IMR-90 (cell line): ENCODE data around the gene ZDHHC22. TPM values are rescaled to one million over a fixed set of nuclear protein-coding genes. Genes with fewer than 3 reads are reported as not detected.

ENCODE experiments used
- ATAC-seq: fragments of 200-7000 bp; cut with Tn5 transposase; 2 replicates; pipeline ENCODE4 v1.9.1; 2020; ENCODE audit warnings: low read depth, mild to moderate bottlenecking, moderate library complexity
- BruUV-seq: library from RNA; stranded (reverse); fragments of 400-500 nt; replicated peaks from 2 replicates; lab custom pipeline; 2021; lab: Mats Ljungman, UMichigan
- CTCF ChIA-PET: fragments of 300-600 bp; formaldehyde crosslinking; extraction: SDS; loops from one replicate; lab custom pipeline; 2021; ENCODE audit warnings: antibody characterized with exemption; lab: Yijun Ruan, JAX
- POLR2A ChIA-PET: fragments of 300-600 bp; sonication (Branson Sonifier 250); formaldehyde crosslinking; loops from one replicate; lab custom pipeline; 2022; ENCODE audit warnings: antibody characterized with exemption; ENCODE audit not compliant: unreplicated experiment; lab: Charles Lee
- DNase-seq: peaks from one replicate; pipeline ENCODE4 v3.0.0; 2013
- H2AFZ ChIP-seq: replicated peaks from 2 replicates; pipeline ENCODE3; 2013; ENCODE audit warnings: low read length, mild to moderate bottlenecking; ENCODE audit not compliant: poor library complexity
- H2AK5ac ChIP-seq: 2 replicates; pipeline ENCODE4 v1.6.1; 2013; ENCODE audit warnings: low read depth, low read length, inconsistent platforms
- H2AK9ac ChIP-seq: replicated peaks from 2 replicates; pipeline ENCODE3; 2013; ENCODE audit warnings: mild to moderate bottlenecking, low read depth, low read length, moderate library complexity; ENCODE audit not compliant: poor library complexity
- H2BK120ac ChIP-seq: 2 replicates; pipeline ENCODE4 v1.6.1; 2013; ENCODE audit warnings: low read depth, low read length, inconsistent platforms
- H2BK15ac ChIP-seq: 3 replicates; pipeline ENCODE4 v1.6.1; 2013; ENCODE audit warnings: low read depth, low read length, inconsistent platforms
- H2BK20ac ChIP-seq: 2 replicates; pipeline ENCODE4 v1.6.1; 2013; ENCODE audit warnings: low read depth, mild to moderate bottlenecking, inconsistent platforms, low read length, moderate library complexity
- H2BK5ac ChIP-seq: 2 replicates; pipeline ENCODE4 v1.6.1; 2013; ENCODE audit warnings: mild to moderate bottlenecking, low read depth, low read length, inconsistent platforms; ENCODE audit not compliant: poor library complexity, severe bottlenecking
- H3K14ac ChIP-seq: replicated peaks from 2 replicates; pipeline ENCODE4 v1.6.1; 2013; ENCODE audit warnings: low read depth, low read length, inconsistent platforms
- H3K18ac ChIP-seq: 2 replicates; pipeline ENCODE4 v1.6.1; 2013; ENCODE audit warnings: low read depth, low read length, control low read depth
- H3K23ac ChIP-seq: 2 replicates; pipeline ENCODE4 v1.6.1; 2013; ENCODE audit warnings: low read depth, low read length, inconsistent platforms
- H3K27ac ChIP-seq: 2 replicates; pipeline ENCODE4 v1.5.1; 2013; ENCODE audit warnings: mild to moderate bottlenecking, control low read depth, low read length; ENCODE audit not compliant: insufficient read depth
- H3K27me3 ChIP-seq: 2 replicates; pipeline ENCODE4 v1.6.1; 2013; ENCODE audit warnings: low read length; ENCODE audit not compliant: control insufficient read depth, insufficient read depth
- H3K36me3 ChIP-seq: 2 replicates; pipeline ENCODE4 v1.6.1; 2013; ENCODE audit warnings: low read length, mixed read lengths; ENCODE audit not compliant: control insufficient read depth, insufficient read depth
- H3K4ac ChIP-seq: 2 replicates; pipeline ENCODE4 v1.6.1; 2013; ENCODE audit warnings: low read depth, low read length, inconsistent platforms
- H3K4me1 ChIP-seq: 2 replicates; pipeline ENCODE4 v1.6.1; 2013; ENCODE audit warnings: low read length, mixed read lengths; ENCODE audit not compliant: control insufficient read depth, insufficient read depth
- H3K4me2 ChIP-seq: 2 replicates; pipeline ENCODE4 v1.6.1; 2013; ENCODE audit warnings: low read depth, mild to moderate bottlenecking, control low read depth, low read length, moderate library complexity
- H3K4me3 ChIP-seq: 2 replicates; pipeline ENCODE4 v1.5.1; 2013; ENCODE audit warnings: low read depth, mild to moderate bottlenecking, control low read depth, low read length, moderate library complexity; ENCODE audit not compliant: insufficient read depth
- H3K56ac ChIP-seq: 2 replicates; pipeline ENCODE4 v1.6.1; 2013; ENCODE audit warnings: low read length, inconsistent platforms; ENCODE audit not compliant: insufficient read depth; ENCODE audit errors: extremely low read depth
- H3K79me1 ChIP-seq, 2 experiments: 2 replicates each; pipeline ENCODE4 v1.6.1; 2013; ENCODE audit warnings: low read length in 2 of 2, inconsistent platforms in 1 of 2, low read depth in 1 of 2
- H3K9ac ChIP-seq: 2 replicates; pipeline ENCODE4 v1.6.1; 2013; ENCODE audit warnings: low read depth, low read length, control low read depth
- H3K9me1 ChIP-seq: 2 replicates; pipeline ENCODE4 v1.6.1; 2013; ENCODE audit warnings: low read length, inconsistent platforms; ENCODE audit not compliant: insufficient read depth
- H3K9me3 ChIP-seq: 2 replicates; pipeline ENCODE4 v1.6.1; 2013; ENCODE audit warnings: low read length; ENCODE audit not compliant: control insufficient read depth, insufficient read depth
- H4K20me1 ChIP-seq: 2 replicates; pipeline ENCODE4 v1.6.1; 2013; ENCODE audit warnings: low read length, inconsistent platforms; ENCODE audit not compliant: insufficient read depth
- H4K5ac ChIP-seq: 2 replicates; pipeline ENCODE4 v1.6.1; 2013; ENCODE audit warnings: mild to moderate bottlenecking, low read depth, low read length, control low read depth
- H4K8ac ChIP-seq, 2 experiments: 2 replicates each; pipeline ENCODE4 v1.6.1; 2013; ENCODE audit warnings: low read depth in 2 of 2, low read length in 2 of 2, control low read depth in 1 of 2, inconsistent platforms in 1 of 2
- H4K91ac ChIP-seq: 2 replicates; pipeline ENCODE4 v1.6.1; 2013; ENCODE audit warnings: low read depth, low read length, inconsistent platforms; ENCODE audit not compliant: insufficient read depth
- BHLHE40 ChIP-seq: fragments of 150-350 bp; IDR thresholded peaks from 2 replicates; pipeline ENCODE4 v1.6.1; 2016; ENCODE audit warnings: mild to moderate bottlenecking, low read depth, low read length
- CEBPB ChIP-seq: IDR thresholded peaks from 2 replicates; pipeline ENCODE4 v1.6.1; 2012; ENCODE audit warnings: low read depth, low read length, improper control_type of control experiment
- CHD1 ChIP-seq: IDR thresholded peaks from 2 replicates; pipeline ENCODE4 v1.6.1; 2012; ENCODE audit warnings: low read depth, low read length, improper control_type of control experiment
- ELK1 ChIP-seq: fragments of 150-350 bp; IDR thresholded peaks from 2 replicates; pipeline ENCODE4 v1.6.1; 2016; ENCODE audit warnings: low read depth, mild to moderate bottlenecking, low read length, moderate library complexity, borderline replicate concordance
- FOS ChIP-seq: fragments of 150-350 bp; IDR thresholded peaks from 2 replicates; pipeline ENCODE4 v1.6.1; 2016; ENCODE audit warnings: low read depth, low read length
- MAFK ChIP-seq: IDR thresholded peaks from 2 replicates; pipeline ENCODE4 v1.6.1; 2012; ENCODE audit warnings: low read depth, low read length, improper control_type of control experiment
- MAZ ChIP-seq: IDR thresholded peaks from 2 replicates; pipeline ENCODE4 v1.6.1; 2012; ENCODE audit warnings: low read depth, mild to moderate bottlenecking, low read length, improper control_type of control experiment, moderate library complexity, borderline replicate concordance
- MXI1 ChIP-seq: IDR thresholded peaks from 2 replicates; pipeline ENCODE4 v1.6.1; 2012; ENCODE audit warnings: low read depth, mild to moderate bottlenecking, low read length, moderate library complexity, borderline replicate concordance
- NFE2L2 ChIP-seq: fragments of 150-350 bp; IDR thresholded peaks from 2 replicates; pipeline ENCODE4 v1.6.1; 2016; ENCODE audit warnings: low read depth, mild to moderate bottlenecking, low read length
- POLR2A ChIP-seq: IDR thresholded peaks from 2 replicates; pipeline ENCODE4 v1.6.1; 2012; ENCODE audit warnings: mild to moderate bottlenecking, low read depth, low read length
- RAD21 ChIP-seq: IDR thresholded peaks from 2 replicates; pipeline ENCODE4 v1.6.1; 2012; ENCODE audit warnings: low read length, improper control_type of control experiment
- RCOR1 ChIP-seq: IDR thresholded peaks from 2 replicates; pipeline ENCODE4 v1.6.1; 2012; ENCODE audit warnings: mild to moderate bottlenecking, low read length, improper control_type of control experiment; ENCODE audit not compliant: insufficient replicate concordance
- RFX5 ChIP-seq: IDR thresholded peaks from 2 replicates; pipeline ENCODE4 v1.8.0; 2012; ENCODE audit warnings: low read depth, mild to moderate bottlenecking, low read length, moderate library complexity
- SMC3 ChIP-seq: fragments of 150-350 bp; IDR thresholded peaks from 2 replicates; pipeline ENCODE4 v1.6.1; 2016; ENCODE audit warnings: low read depth, mild to moderate bottlenecking, antibody characterized with exemption, low read length, moderate library complexity
- USF2 ChIP-seq: fragments of 150-350 bp; IDR thresholded peaks from 2 replicates; pipeline ENCODE4 v1.6.1; 2017; ENCODE audit warnings: mild to moderate bottlenecking, antibody characterized with exemption, low read length, low read depth
- WGBS, 2 experiments: methylation state at CpG; one replicate each; pipeline versions ENCODE4 v1.1.5 to v1.1.7; 2013; ENCODE audit warnings: missing lambda C conversion rate in 2 of 2; ENCODE audit not compliant: insufficient read length in 1 of 2; ENCODE audit errors: extremely low coverage in 2 of 2; 5-methylcytosine and 5-hydroxymethylcytosine counted together
- dilution Hi-C: fragments of 300-500 bp; cut with HindIII; formaldehyde crosslinking; loops from one replicate; pipeline ENCODE4 v1.14.3; 2018; ENCODE audit warnings: low sequenced_read_pairs; ENCODE audit not compliant: unreplicated experiment
- in situ Hi-C: fragments of 300-500 bp; cut with MboI; formaldehyde crosslinking; loops from 3 replicates; pipeline ENCODE4 v1.14.3; 2019; ENCODE audit warnings: low sequenced_read_pairs, inconsistent platforms, mixed read lengths
- intact Hi-C: fragments of 100-400 bp; cut with micrococcal nuclease; formaldehyde crosslinking; loops from 2 replicates; pipeline ENCODE4 v1.10.0; 2022
- polyA plus RNA-seq, 3 experiments: library from polyadenylated mRNA; depleted of rRNA; stranded (reverse); fragments of >200 nt; gene quantifications; 2 replicates each; pipeline ENCODE4 v1.2.3, GENCODE V29; 2012; ENCODE audit warnings: low replicate concordance in 1 of 3
- total RNA-seq: library from RNA; depleted of rRNA; stranded (reverse); fragments of >200 nt; gene quantifications from 2 replicates; pipeline ENCODE4 v1.2.3, GENCODE V29; 2012
- TF ChIP-seq, protein P1 (sequence below): conservative IDR thresholded peaks from 2 replicates; pipeline ENCODE4 v1.5.1; 2012; ENCODE audit warnings: mild to moderate bottlenecking, low read depth, low read length, improper control_type of control experiment

The ZDHHC22 gene
- total and polyA plus RNA-seq, 2 of the 4 experiments (the other 2 are of a cell fraction), result not detected

- BruUV-seq, result no TSS peak
- Histone ChIP-seq H3K4ac (no peak overlapping the region), H2BK15ac (no peak overlapping the region), H2BK120ac (no peak overlapping the region), H3K27me3 (peaks cover 63% of the 10 kb centered on the region), H4K5ac (no peak overlapping the region), H3K9me3 (no peaks in the 10 kb centered on the region), H2BK5ac (no peak overlapping the region), H3K4me1 (no peaks in the 10 kb centered on the region; the same call in 1 of the 2 replicates), H4K20me1 (no peaks in the 10 kb centered on the region), H2AK9ac (no peak overlapping the region), H3K36me3 (no peaks in the 10 kb centered on the region), H3K23ac (no peak overlapping the region), H3K9me1 (no peaks in the 10 kb centered on the region), H2BK20ac (no peak overlapping the region), H4K91ac (no peak overlapping the region), H3K4me2 (no peak overlapping the region), H3K14ac (no peak overlapping the region), H3K18ac (no peak overlapping the region), H3K27ac (no peak overlapping the region), H3K79me1 (no peaks in the 10 kb centered on the region), H2AFZ (no peak overlapping the region), H3K9ac (no peak overlapping the region), H2AK5ac (no peak overlapping the region), H3K56ac (no peak overlapping the region), H4K8ac (no peak overlapping the region), H3K4me3 (no peak overlapping the region)
- intact Hi-C loops (no loop called here), in situ Hi-C loops (no loop called here), dilution Hi-C loops (no loop called here)
- CTCF ChIA-PET, result no interaction called here
- no CpG with 5 or more reads among the region's 4 CpGs for WGBS, 2 experiments
- POLR2A ChIA-PET, result no interaction called here
- DNase-seq (no peak), ATAC-seq (no peak)
- no peak for TF ChIP-seq ELK1
- TF ChIP-seq RFX5, result no peak
- TF ChIP-seq FOS, result no peak
- no peak for TF ChIP-seq NFE2L2
- TF ChIP-seq MAFK, result no peak
- TF ChIP-seq USF2, result no peak
- no peak for TF ChIP-seq POLR2A
- TF ChIP-seq, protein P1, sequence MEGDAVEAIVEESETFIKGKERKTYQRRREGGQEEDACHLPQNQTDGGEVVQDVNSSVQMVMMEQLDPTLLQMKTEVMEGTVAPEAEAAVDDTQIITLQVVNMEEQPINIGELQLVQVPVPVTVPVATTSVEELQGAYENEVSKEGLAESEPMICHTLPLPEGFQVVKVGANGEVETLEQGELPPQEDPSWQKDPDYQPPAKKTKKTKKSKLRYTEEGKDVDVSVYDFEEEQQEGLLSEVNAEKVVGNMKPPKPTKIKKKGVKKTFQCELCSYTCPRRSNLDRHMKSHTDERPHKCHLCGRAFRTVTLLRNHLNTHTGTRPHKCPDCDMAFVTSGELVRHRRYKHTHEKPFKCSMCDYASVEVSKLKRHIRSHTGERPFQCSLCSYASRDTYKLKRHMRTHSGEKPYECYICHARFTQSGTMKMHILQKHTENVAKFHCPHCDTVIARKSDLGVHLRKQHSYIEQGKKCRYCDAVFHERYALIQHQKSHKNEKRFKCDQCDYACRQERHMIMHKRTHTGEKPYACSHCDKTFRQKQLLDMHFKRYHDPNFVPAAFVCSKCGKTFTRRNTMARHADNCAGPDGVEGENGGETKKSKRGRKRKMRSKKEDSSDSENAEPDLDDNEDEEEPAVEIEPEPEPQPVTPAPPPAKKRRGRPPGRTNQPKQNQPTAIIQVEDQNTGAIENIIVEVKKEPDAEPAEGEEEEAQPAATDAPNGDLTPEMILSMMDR, result no peak
- no peak for TF ChIP-seq CEBPB
- no peak for TF ChIP-seq RAD21
- no peak for TF ChIP-seq SMC3
- no peak for TF ChIP-seq MAZ
- no peak for TF ChIP-seq MXI1
- no peak for TF ChIP-seq RCOR1
- no peak for TF ChIP-seq BHLHE40
- TF ChIP-seq CHD1, result no peak
These were observed 15.1 kb downstream of the ZDHHC22 start for GRCh38 chr14:77126461-77126990.
